OCI-LY3 (cell line): ENCODE results near the gene CACNA1G.

Source experiments
- EZH2phosphoT487 ChIP-seq: fragments of 200-600 bp; shearing (Covaris generic); IDR thresholded peaks from 2 replicates; pipeline ENCODE4 v1.6.1; 2018; ENCODE audit warnings: antibody characterized with exemption, mixed run types, low read depth
- TF ChIP-seq, protein P1 (sequence below): fragments of 200-600, 300-600 bp; sonication (generic); IDR thresholded peaks from 2 replicates; pipeline ENCODE4 v1.5.1; 2014; ENCODE audit warnings: antibody characterized with exemption, low read length, low read depth

DNA sequence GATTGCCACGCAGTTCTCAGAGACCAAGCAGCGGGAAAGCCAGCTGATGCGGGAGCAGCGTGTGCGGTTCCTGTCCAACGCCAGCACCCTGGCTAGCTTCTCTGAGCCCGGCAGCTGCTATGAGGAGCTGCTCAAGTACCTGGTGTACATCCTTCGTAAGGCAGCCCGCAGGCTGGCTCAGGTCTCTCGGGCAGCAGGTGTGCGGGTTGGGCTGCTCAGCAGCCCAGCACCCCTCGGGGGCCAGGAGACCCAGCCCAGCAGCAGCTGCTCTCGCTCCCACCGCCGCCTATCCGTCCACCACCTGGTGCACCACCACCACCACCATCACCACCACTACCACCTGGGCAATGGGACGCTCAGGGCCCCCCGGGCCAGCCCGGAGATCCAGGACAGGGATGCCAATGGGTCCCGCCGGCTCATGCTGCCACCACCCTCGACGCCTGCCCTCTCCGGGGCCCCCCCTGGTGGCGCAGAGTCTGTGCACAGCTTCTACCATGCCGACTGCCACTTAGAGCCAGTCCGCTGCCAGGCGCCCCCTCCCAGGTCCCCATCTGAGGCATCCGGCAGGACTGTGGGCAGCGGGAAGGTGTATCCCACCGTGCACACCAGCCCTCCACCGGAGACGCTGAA, 15.2 kb downstream of the CACNA1G start:
- TF ChIP-seq EZH2phosphoT487 = no peak
- TF ChIP-seq, protein P1, sequence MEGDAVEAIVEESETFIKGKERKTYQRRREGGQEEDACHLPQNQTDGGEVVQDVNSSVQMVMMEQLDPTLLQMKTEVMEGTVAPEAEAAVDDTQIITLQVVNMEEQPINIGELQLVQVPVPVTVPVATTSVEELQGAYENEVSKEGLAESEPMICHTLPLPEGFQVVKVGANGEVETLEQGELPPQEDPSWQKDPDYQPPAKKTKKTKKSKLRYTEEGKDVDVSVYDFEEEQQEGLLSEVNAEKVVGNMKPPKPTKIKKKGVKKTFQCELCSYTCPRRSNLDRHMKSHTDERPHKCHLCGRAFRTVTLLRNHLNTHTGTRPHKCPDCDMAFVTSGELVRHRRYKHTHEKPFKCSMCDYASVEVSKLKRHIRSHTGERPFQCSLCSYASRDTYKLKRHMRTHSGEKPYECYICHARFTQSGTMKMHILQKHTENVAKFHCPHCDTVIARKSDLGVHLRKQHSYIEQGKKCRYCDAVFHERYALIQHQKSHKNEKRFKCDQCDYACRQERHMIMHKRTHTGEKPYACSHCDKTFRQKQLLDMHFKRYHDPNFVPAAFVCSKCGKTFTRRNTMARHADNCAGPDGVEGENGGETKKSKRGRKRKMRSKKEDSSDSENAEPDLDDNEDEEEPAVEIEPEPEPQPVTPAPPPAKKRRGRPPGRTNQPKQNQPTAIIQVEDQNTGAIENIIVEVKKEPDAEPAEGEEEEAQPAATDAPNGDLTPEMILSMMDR = no peak
